Kidney (tissue), 14 donors: ENCODE measurements around the gene IL11. TPM values are rescaled to one million over a fixed set of nuclear protein-coding genes. Genes with fewer than 3 reads are reported as not detected.

Experiments used
- DNase-seq, 5 donors: peaks; one replicate each; pipeline ENCODE4 v3.0.0-alpha.2; 2013 to 2020
- FAIRE-seq: peaks from 2 replicates; lab custom pipeline; 2012; peaks lifted over from hg19 to GRCh38; lab: Jason Lieb, UNC
- H3K27ac ChIP-seq, 2 donors: one replicate each; pipeline ENCODE4 v1.7.0; 2013; ENCODE audit warnings: low read depth in 2 of 2, low read length in 2 of 2, inconsistent platforms in 1 of 2
- H3K27me3 ChIP-seq: one replicate; pipeline ENCODE4 v1.7.1; 2013; ENCODE audit warnings: low read length, inconsistent platforms; ENCODE audit not compliant: control insufficient read depth, insufficient read depth
- H3K36me3 ChIP-seq, 3 donors: one replicate each; pipeline versions ENCODE4 v1.7.0 to v1.7.1; 2013; ENCODE audit warnings: low read length in 3 of 3, control low read depth in 1 of 3, inconsistent platforms in 1 of 3; ENCODE audit not compliant: insufficient read depth in 3 of 3, control insufficient read depth in 2 of 3
- H3K4me1 ChIP-seq, 3 donors: one replicate each; pipeline versions ENCODE4 v1.7.0 to v1.7.1; 2013; ENCODE audit warnings: low read length in 3 of 3, inconsistent platforms in 1 of 3, low read depth in 1 of 3; ENCODE audit not compliant: control insufficient read depth in 2 of 3, insufficient read depth in 2 of 3
- H3K4me3 ChIP-seq, 3 donors: one replicate each; pipeline versions ENCODE4 v1.7.0 to v1.8.1; 2013; ENCODE audit warnings: low read length in 3 of 3, control low read depth in 1 of 3, inconsistent platforms in 1 of 3
- H3K9ac ChIP-seq, 3 donors: one replicate each; pipeline versions ENCODE4 v1.7.0 to v1.7.1; 2013; ENCODE audit warnings: low read length in 3 of 3, control low read depth in 1 of 3, inconsistent platforms in 1 of 3
- H3K9me3 ChIP-seq, 3 donors: one replicate each; pipeline versions ENCODE4 v1.7.0 to v1.7.1; 2013; ENCODE audit warnings: low read length in 3 of 3, control low read depth in 1 of 3, inconsistent platforms in 1 of 3; ENCODE audit not compliant: control insufficient read depth in 2 of 3, insufficient read depth in 1 of 3
- CTCF ChIP-seq: IDR thresholded peaks from 3 replicates; pipeline ENCODE4 v1.5.1; 2012; ENCODE audit warnings: mild to moderate bottlenecking, moderate library complexity, borderline replicate concordance; ENCODE audit not compliant: insufficient read depth; ENCODE audit errors: extremely low read depth
- intact Hi-C: fragments of 100-400 bp; cut with DNase I; formaldehyde crosslinking; loops from one replicate; pipeline ENCODE4 v1.11.1; 2022
- polyA plus RNA-seq: library from polyadenylated mRNA; stranded (reverse); fragments of 350-450 nt; fragmentation: Illumina TruSeq; extraction: RNeasy Lipid Tissue Mini Kit (QIAGEN cat#74804); gene quantifications from one replicate; pipeline ENCODE4 v1.2.3, GENCODE V29; 2014; ENCODE audit warnings: low read depth, low replicate concordance; ENCODE audit not compliant: insufficient read depth
- total RNA-seq: library from RNA; stranded (reverse); fragmentation: NEBNext Ultra II Directional; extraction: Animal tissue kit (Norgen Biotek cat#: 25700); gene quantifications from one replicate; pipeline ENCODE4 v1.2.1, GENCODE V29; 2021
- donor health status: control.
- donor health status: control.
- donor health status: control.
- donor health status: control.
- donor health status: control.
- donor health status: DM: yes; HTN: yes; CAD: no.
- donor health status: Normal renal cell carcinoma (clear cell type).

IL11 gene
- total and polyA plus RNA-seq, 2 donors from 2014 or later = 0.37 to 0.47 TPM

DNA sequence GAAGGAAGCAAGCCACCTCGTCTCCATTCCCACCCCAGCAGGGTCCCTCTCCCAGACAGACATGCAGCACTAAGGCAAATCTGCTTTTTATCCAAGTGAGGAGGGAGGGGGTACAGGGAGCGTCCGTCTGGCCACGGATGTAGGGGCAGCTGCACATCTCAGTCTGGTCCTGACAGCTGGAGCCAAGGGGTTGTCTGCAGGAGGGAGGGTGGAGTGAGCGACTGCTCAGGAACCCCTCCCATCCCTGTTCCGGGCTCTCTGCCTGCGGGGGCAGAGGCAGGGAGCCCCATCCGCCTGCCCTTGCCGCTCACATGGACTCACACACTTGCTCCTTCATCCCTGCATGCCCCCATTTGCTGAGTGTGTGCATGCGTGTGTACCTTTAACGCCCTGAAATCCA lies 8.9 kb upstream of the IL11 start:
- Histone ChIP-seq H3K9ac (no peak overlapping the region), H3K4me1 (peaks cover 0 to 2% (median 0%) of the 10 kb centered on the region in 3 donors), H3K36me3 (no peaks in the 10 kb centered on the region), H3K4me3 (no peak overlapping the region), H3K27me3 (no peaks in the 10 kb centered on the region), H3K9me3 (no peaks in the 10 kb centered on the region), H3K27ac (no peak overlapping the region)
- intact Hi-C loops = no loop called here
- no peak for TF ChIP-seq CTCF
- peak in 1 of 5 donors; percentile 49 for DNase-seq
- FAIRE-seq = no peak

DNA sequence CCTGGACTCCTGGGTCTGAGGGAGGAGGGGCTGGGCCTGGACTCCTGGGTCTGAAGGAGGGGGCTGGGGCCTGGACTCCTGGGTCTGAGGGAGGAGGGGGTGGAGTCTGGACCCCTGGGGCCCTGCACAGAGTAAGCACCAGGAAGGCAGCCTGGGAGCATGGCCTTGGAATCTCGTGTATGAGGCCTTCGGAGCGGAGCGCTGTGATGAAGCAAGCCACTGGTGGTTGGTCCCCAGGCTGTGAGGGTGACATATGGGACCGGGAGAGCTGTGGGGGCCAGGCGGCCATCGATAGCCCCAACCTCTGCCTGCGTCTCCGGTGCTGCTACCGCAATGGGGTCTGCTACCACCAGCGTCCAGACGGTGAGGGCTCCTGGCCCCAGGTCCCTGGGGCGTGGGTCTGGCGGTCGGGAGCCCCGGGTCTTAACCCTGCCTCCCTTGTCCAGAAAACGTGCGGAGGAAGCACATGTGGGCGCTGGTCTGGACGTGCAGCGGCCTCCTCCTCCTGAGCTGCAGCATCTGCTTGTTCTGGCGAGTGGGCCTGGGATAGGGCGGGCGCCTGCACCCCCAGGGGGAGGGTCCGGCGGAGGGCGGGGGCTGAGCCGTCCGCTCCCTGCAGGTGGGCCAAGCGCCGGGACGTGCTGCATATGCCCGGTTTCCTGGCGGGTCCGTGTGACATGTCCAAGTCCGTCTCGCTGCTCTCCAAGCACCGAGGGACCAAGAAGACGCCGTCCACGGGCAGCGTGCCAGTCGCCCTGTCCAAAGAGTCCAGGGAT lies 7.3 kb upstream of the IL11 start:
- Histone ChIP-seq H3K9me3 (no peaks in the 10 kb centered on the region), H3K9ac (no peak overlapping the region), H3K27ac (no peak overlapping the region), H3K4me3 (no peak overlapping the region), H3K36me3 (no peaks in the 10 kb centered on the region), H3K4me1 (no peaks in the 10 kb centered on the region), H3K27me3 (no peaks in the 10 kb centered on the region)
- intact Hi-C loops = no loop called here
- no peak for FAIRE-seq
- DNase-seq = peak in 3 of 5 donors; percentile 55 to 83 (median 67)
- TF ChIP-seq CTCF = no peak

- Histone ChIP-seq H3K27me3 (peaks cover 2% of the 10 kb centered on the region), H3K27ac (no peak within 1 kb of the TSS), H3K9ac (no peak within 1 kb of the TSS), H3K4me3 (no peak within 1 kb of the TSS), H3K4me1 (no peaks in the 10 kb centered on the region), H3K36me3 (no peaks in the 10 kb centered on the region), H3K9me3 (no peaks in the 10 kb centered on the region)
- peak; percentile 64 to 82 (median 70) for DNase-seq
- intact Hi-C loops = no loop called here
- FAIRE-seq = no peak
- no peak for TF ChIP-seq CTCF
These were observed 6.1 kb upstream of the IL11 start, which contains the start of gene TMEM190 for GRCh38 chr19:55376241-55376933. TSS of gene TMEM190 (plus strand) at chr19:55376826. CDS start at chr19:55376854, 28 bp downstream.
